Endothelial cell of hepatic sinusoid (primary cell): ENCODE data around the gene NGFR.

Source experiments
- in situ Hi-C: cut with HindIII; loops from 2 replicates; pipeline ENCODE4 v1.10.0; 2017; ENCODE audit warnings: low sequenced_read_pairs

NGFR gene

DNA sequence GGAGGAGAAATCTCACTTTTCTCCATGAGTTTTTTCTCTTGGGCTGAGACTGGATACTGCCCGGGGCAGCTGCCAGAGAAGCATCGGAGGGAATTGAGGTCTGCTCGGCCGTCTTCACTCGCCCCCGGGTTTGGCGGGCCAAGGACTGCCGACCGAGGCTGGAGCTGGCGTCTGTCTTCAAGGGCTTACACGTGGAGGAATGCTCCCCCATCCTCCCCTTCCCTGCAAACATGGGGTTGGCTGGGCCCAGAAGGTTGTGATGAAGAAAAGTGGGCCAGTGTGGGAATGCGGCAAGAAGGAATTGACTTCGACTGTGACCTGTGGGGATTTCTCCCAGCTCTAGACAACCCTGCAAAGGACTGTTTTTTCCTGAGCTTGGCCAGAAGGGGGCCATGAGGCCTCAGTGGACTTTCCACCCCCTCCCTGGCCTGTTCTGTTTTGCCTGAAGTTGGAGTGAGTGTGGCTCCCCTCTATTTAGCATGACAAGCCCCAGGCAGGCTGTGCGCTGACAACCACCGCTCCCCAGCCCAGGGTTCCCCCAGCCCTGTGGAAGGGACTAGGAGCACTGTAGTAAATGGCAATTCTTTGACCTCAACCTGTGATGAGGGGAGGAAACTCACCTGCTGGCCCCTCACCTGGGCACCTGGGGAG is 19.1 kb downstream of the NGFR start:
- in situ Hi-C loops = no loop called here

DNA sequence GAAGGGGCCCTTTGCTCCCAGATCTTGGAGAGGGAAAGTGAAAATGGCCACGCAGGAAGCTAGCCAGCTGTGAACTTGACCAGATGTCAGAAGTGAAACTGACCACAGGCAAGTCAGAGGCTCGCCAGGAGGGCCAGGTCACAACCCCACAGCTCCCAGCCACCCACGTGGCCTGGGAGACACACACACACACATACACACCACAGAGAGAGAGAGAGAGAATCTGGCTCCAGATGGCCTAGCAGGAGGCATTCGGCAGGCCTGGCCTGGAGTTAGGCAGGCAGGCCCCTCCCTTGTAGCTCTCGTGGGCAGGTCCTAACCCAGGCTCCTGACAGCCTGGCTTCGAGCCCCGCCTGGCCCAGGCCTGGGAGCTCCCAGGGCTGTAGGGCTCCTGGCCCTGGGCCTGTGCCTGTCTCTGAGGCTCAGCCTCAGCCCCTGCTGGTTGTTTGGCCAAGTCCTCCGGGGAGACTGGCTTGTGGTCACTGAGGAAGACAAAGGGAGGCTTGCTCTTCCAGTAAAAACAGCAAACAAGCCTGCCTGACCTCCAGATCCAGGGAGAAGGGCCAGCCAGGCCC is 20.2 kb downstream of the NGFR start:
- in situ Hi-C loops = no loop called here

DNA sequence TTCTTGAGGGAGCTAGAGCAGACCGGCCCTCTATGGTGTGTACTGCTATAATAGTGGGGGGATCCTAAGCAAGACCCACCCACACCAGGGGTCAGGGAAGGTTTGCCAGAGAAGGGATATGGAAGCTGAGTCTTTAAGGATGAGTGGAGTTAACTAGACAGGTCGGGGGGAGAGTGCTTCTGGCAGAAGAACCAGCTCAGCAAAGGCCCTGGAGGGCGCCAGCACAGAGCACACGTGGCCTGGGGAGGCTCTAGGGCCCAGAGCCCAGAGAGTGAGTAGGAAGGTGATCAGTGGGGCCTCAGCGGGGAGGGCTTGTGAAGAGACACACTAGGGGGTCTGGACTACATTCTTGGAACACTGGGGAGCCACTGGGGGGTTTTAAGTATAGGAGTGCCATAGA is 21.1 kb downstream of the NGFR start:
- in situ Hi-C loops = no loop called here

DNA sequence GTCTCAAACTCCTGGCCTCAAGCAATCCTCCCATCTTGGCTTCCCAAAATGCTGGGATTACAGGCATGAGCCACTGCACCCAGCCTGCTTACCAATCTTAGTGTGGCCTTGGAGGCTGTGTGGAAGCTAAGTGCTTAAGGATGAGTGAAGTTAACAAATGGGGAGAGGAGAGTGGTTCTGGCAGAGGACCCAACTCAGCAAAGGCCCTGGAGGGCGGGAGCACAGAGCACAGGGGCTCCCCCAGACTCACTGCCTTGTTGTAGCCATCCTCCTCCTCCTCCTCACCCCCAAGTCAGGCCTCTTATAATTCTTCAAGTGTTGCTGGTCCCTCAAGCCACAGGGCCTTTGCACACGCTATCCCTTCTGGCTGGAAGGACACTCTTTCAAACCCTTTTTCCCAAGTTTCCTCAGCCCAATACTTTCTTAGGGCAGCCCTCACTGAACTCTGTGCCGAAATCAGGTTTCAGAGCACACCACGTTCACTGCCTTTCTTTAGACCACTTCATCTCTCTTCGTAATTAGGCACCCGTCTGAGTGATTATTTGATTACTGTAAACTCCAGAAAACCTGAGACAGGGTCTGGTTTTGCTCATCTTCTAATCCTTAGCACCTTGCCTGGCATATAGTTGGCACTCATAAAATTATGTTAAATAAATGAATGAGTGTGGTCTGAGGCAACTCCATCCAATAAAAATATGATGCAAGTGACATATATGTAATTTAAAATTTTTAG is 23.4 kb downstream of the NGFR start:
- in situ Hi-C loops = no loop called here

DNA sequence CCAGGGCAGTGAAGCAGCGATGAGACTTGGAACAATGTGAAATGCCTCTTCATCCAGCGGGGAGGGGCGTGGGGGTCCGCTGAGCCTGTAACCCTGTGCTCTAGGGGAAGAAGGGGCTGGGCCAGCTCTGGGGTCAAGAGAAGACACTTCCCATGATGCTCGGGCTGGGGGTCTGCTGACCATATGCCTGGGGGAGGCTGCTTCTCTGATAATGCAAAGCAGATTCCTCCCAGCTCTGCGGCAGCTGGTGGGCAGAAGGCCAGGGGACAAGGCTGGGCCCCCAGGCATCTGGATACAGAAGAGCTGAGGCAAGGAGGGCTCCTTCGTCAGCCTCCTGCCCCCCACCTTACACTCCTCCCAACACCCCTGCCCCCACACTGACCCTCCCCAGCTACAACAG is 24.7 kb downstream of the NGFR start:
- in situ Hi-C loops = loop anchor here (5.0 kb wide), 1 partner anchor 63 kb away; no protein-coding TSS in a partner anchor

DNA sequence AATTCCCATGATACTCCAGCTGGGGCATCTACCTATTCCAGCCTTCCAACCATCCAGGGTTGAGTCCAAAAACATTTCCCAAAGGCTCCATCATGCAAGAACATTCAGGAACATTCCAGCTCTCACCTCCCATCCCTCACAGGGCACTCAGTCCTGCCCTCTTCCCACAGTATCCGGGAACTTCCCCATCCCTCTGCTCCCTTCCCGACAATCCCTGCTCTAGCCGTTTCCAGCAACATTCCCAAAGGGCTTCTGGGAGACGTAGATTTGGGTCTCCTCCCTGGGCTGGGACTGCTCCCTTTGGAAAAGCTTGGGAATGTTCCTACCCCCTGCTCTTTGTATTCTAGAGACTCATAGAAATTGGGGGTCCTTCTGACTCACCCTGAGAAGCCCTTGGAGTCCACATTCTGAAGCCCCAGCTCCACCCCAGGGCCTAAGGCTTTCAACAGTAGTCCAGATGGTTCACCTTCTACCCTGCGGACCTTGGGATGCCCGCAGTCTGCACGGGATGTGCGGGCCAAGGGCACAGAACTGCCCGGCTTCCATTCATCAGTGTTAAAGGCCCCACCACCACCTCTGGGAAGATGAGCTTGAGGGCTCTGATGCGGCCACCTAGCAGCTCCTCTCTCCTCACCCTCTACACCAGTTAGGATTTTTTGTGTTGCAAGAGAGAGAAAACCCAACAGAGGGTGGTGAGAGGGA is 25.4 kb downstream of the NGFR start:
- in situ Hi-C loops = loop anchor here (5.0 kb wide), 1 partner anchor 62 kb away; no protein-coding TSS in a partner anchor

DNA sequence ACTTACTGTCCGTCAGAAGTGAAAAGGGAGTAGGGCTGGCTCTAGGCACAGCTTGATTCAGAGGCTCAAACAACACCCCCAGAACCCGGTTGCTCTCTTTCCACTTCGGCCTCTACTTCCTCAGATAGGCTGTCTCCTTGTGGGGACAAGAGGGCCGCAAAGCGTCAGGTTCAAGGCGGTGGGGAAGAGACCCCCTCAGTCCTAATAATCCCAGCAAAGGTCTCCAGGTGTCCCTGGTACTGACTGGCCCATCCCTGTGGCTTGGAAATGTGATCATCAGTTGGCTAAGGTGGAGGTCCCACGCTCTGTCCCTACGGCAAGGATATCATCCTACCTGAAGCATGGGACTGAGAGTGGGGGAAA is 26.0 kb downstream of the NGFR start:
- in situ Hi-C loops = loop anchor here (5.0 kb wide), 1 partner anchor 61 kb away; no protein-coding TSS in a partner anchor

DNA sequence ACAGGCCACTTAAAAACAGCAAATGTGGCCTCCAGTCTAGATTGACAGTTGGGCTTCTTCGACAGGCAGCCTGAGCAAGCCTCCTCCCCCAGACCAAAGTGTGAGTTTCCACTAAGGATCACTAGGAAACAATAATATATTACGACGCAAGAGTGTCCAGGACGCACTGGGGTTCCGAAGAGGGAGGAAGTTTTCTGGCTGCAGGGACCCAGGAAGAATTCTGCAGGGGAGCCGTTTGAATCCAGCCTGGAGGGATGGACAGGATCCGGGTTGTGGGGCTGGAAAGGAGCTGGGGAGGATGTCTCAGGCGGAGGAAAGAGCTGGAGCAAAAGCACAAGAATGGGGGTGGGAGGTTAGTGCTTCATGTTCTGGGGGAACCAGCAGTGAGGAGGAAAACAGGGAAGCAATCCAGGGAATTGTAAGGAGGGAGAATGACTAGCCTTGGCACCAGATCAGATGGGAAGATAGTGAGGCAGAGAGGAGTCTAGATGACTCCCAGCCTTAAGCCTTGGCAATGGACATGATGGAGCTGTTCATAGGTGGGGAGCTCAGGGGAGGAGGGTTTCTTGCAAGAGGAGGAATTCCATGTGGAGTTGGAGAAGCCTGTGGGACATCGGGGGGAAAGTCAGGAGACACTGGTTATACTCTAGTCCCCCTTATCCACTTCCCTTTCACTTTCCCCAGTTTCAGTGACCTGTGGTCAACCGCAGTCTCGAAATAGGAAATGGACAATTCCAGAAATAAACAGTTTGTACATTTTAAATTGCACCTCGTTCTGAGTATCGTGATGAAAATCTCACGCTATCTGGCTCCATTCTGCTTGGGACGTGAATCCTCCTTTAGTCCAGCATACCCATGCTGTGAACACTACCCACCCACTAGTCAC is 26.6 kb downstream of the NGFR start:
- in situ Hi-C loops = loop anchor here (5.0 kb wide), 1 partner anchor 61 kb away; no protein-coding TSS in a partner anchor

DNA sequence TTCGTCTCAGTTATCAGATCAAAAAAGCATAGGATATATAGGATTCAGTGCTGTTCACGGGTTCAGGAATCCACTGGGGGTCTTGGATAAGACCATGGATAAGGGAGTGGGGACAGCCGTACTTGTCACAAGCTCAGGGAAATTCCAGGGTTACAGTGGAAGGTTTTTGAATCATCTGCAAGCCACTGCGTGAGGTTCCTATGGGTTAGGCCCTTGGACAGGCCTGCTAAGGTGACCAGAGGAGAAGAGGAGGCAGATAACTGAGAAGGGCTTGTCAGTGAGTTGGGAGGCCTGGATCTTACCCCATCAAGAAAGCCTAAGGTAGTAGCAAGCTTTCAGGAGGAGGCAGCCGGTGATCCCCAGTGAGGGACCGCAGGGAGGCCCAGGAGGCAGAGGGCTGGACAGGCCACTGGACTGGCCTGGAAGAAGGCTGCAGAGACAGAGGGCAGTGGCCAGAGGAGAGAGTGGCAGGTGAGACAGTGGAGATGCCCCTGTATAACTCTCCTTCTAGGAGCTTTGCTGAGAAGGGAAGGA is 27.3 kb downstream of the NGFR start:
- in situ Hi-C loops = loop anchor here (5.0 kb wide), 1 partner anchor 60 kb away; no protein-coding TSS in a partner anchor

DNA sequence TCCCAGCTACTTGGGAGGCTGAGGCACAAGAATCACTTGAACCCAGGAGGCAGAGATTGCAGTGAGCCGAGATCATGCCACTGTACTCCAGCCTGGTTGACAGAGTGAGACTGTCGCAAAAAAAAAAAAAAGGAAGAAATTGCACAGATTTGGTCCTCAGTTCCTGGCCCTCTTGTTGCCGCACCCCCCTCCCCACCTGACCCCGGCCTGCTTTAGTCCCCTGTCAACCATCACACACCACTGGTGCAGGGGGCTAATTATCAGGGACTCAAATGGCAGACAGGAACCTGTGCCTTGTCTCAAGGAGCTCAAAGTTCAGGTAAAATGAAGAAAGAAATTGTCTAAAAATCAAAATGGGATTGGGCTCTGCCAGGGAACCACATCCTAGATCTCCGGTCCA is 28.1 kb downstream of the NGFR start:
- in situ Hi-C loops = loop anchor here (5.0 kb wide), 1 partner anchor 59 kb away; no protein-coding TSS in a partner anchor

DNA sequence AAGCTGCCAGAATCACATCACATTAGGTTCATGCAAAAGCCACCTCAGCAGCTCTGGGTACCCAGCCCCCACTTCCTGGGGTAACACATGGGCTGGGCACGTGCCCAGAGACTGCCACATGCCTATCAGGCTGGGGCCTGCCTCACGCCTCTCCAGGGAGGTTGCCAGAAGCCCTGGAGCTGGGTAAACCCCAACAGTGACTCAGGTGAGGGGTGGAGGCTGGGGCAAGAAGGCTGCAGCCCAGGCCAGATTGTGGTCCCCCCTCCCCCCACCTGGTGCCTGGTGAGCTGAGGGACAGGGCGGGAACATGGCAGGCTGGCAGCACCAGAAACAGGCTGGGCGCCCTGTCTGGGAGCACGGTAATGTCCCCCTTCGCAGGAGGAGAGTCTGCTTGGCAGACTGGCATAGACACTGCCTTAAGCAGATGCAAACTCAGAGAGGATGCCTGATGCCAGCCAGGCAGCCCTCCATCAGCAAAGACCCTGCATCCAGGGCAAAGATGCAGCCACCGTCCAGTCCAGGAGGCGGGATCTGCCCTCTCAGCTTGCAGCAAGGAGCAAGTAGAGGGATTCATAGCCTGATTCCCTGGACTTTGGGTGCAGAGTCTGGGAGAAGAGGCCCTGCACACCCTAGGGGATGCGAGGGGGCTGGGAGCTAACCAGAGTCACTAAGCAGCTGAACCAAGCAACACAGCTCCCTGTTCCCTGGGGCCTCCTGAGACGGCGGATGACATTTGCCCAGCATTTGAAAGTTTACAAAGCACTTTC is 28.8 kb downstream of the NGFR start:
- in situ Hi-C loops = loop anchor here (5.0 kb wide), 1 partner anchor 58 kb away; no protein-coding TSS in a partner anchor

DNA sequence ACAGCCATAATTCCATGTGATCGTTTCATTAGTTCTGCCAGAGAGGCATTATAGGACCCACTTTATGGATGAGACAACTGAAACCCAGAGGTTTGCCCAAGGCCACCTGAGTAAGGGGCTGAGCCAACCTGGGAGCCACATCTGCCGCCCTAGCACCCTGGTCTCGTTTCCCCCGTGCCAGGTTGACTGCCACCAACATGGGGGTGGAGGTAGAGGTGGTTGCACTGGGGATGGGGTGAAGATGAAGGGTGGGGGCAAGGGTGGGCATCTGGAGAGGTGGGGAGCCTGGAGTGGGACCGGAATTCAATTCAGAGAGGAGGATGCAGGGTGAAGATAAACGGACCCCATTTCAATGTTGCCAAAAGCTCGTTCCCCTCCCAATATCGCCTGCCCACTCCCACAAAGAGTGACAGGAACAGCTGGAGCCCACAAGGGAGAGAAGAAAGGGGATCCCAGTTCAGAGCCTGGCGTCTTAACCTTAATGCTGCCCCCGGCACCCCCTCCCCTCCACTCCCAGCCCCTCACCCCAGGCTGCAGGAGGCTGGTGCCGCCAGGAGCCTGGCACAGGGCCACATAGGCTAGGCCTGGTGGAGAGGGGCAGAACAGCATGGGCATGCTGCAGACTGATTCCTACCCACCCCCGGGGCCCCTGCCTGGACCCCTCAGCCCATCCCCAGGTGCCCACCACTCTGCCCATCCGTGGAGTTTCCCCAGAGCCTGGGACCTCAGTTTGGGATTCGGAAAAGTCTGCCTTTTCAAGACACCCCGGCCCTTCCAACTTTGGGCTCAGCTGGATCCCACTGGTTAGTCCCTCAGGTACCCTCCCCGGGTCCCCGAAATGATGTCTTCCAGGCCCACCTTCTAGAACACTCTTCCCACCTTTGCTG is 29.6 kb downstream of the NGFR start:
- in situ Hi-C loops = loop anchor here (5.0 kb wide), 1 partner anchor 58 kb away; no protein-coding TSS in a partner anchor

DNA sequence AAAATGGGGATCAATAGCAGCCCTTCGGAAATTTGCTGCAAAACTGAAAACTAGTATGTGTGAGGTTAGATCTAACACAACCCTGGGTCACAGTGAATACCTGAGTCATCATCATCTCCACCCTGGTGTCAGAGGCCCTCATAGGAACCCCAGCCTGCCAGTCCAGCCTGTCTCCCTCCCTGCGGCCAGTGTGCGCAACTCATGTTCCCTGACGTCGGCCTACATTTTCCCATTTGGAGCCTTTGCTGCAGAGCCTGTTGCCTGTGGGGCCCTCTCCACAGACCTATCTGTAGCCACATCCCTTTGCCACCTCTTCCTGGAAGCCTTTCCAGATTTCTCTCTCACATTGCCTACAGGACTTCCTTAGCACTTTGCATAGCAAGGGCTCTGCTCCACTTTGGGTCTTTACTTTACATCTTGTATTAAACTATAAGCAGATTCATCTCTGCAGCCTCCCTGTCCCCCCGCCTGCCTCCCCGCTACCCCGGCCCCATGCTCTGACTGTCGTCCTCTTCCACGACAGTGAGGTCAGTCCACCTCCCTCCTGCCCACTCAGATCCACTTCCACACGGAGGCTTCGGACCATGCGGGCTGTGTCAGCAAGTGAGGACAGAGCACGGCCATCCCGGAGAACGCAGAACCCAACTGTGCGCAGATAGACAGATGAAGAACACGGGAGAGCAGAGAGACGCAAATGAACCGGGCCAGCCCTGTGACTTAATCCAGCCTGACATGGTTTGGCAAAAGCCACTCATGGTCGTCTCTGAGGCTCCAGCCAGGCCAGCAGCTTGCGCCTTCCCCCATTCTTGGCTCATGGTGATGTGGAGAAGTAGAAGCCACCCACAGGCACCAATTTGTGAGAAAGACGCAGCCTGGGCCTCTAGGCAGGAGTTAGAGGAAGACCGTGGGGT is 31.0 kb downstream of the NGFR start:
- in situ Hi-C loops = no loop called here

DNA sequence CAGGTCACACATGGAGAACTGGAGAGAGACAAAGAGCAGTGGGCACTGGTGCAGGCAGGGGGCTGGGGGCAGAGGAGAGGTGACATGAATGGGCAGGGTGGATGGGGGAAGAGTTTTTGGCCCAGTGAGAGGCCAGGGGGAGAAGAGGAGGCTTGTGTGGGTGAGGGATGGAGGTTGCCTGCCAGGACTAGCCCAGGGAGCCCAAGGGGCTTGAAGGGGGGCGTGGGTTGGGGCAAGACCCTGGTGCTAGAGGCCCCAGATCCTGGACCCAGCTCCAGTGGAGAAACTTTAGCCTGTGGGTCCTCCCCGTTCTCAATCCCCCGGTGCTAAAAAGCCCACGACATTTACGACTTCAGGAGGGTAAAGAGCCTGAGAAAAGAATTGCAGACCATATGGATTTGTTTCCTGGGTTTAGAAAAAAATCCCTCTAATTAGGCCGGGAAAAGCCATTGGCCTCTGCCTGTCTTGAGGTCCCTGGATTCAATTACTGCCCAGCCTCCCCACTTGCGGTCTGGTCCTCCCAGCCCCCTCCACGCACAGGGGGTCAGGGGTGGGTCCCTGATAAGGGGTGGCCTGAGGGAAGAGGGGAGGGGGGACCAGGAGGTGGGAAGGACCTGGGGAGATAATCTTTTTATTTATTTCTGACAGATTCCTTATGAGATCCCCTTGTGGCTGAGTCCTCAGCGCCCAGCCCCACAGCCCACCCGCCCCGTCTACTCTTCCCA is 33.0 kb downstream of the NGFR start:
- in situ Hi-C loops = no loop called here

DNA sequence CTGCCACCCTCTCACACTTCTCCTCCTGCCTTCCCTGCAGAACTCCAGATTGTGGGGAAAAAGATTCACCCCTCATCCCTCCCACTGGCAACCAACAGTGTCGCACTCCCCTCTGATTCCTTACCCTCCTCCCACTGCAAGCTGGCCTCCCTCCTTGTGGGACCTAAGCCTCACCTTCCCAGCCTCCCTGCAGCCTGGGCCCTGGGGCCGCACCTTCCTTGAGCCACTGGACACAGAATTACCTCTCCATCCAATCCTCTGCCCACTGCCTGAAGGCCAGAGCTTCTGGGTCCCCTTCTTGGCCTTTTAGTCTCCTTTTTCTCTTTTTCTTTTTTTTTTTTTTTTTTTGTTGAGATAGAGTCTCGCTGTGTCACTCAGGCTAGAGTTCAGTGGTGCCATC is 33.9 kb downstream of the NGFR start:
- in situ Hi-C loops = no loop called here

DNA sequence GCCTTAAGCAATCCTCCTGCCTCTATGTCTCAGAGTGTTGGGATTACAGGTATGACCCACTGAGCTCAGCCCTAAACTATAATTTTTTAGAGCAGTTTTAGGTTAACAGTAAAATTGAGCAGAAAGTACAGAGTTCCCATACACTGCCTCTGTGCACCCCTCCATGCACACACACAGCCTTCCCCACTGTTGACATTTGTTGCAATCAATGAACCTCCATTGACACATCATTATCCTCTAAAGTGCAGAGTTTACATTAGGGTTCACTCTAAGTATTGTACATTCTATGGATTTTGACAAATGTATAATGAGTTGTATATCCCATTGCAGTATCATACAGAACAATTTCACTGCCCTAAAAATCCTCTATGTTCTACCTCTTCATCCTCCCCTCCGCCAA is 35.0 kb downstream of the NGFR start:
- in situ Hi-C loops = no loop called here

DNA sequence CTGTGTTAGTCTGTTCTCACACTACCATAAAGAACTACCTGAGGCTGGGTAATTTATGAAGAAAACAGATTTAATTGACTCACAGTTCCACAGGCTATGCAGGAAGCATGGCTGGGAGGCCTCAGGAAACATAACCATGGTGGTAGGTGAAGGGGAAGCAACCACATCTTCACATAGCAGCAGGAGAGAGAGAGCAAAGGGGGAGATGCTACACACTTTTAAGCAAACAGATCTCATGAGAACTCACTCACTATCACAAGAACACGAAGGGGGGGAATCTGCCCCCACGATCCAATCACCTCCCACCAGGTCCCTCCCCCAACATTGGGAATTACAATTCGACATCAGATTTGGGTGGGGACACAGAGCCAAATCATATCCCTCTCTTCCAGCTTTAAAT is 48.8 kb downstream of the NGFR start:
- in situ Hi-C loops = no loop called here
